SH-SY5Y (cell line): ENCODE results near the gene GSK3B.

Experiments
- GATA2 ChIP-seq: IDR thresholded peaks from 2 replicates; pipeline ENCODE4 v1.6.1; 2011; ENCODE audit warnings: mild to moderate bottlenecking, low read depth, low read length
- GATA3 ChIP-seq: IDR thresholded peaks from 2 replicates; pipeline ENCODE4 v1.6.1; 2011; ENCODE audit warnings: low read depth, mild to moderate bottlenecking, low read length, moderate library complexity

- TF ChIP-seq GATA2 (no peak), GATA3 (no peak)
Measured at GRCh38 chr3:120094776-120095225, 554 bp upstream of the GSK3B start.
